K562 (cell line): ENCODE data around the gene ZNF74. TPM values are rescaled to one million over a fixed set of nuclear protein-coding genes. Genes with fewer than 3 reads are reported as not detected.

ENCODE experiments used
- ATAC-seq: fragments of 200-7000 bp; cut with Tn5 transposase; 3 replicates; pipeline ENCODE4 v1.9.1; 2020; ENCODE audit warnings: moderate library complexity
- BruUV-seq: library from RNA; stranded (reverse); fragments of 400-500 nt; replicated peaks from 2 replicates; lab custom pipeline; 2021; lab: Mats Ljungman, UMichigan
- CTCF ChIA-PET: fragments of 300-600 bp; formaldehyde crosslinking; extraction: SDS; loops from one replicate; lab custom pipeline; 2021; ENCODE audit warnings: low intra/inter-chr PET ratio; lab: Yijun Ruan, JAX
- POLR2A ChIA-PET: fragments of 300-600, 350-650 bp; sonication (Branson Sonifier 250); formaldehyde crosslinking; extraction: SDS; loops from one replicate; lab custom pipeline; 2021; ENCODE audit warnings: antibody characterized with exemption, inconsistent platforms; lab: Yijun Ruan, JAX
- DNase-seq, 4 experiments: peaks; one replicate each; pipeline versions ENCODE4 v3.0.0 to v3.0.0-alpha.2; 2011 to 2018; ENCODE audit warnings: low spot score in 3 of 4, mixed read lengths in 3 of 4; ENCODE audit errors: extremely low read depth in 1 of 4
- FAIRE-seq: peaks from 2 replicates; lab custom pipeline; 2011; peaks lifted over from hg19 to GRCh38; lab: Jason Lieb, UNC
- H2AFZ ChIP-seq: 2 replicates; pipeline ENCODE4 v1.6.0; 2011; ENCODE audit warnings: low read depth, low read length, control low read depth, inconsistent platforms
- H3K27ac ChIP-seq: fragments of 200-600 bp; 3 replicates; pipeline ENCODE4 v1.8.0; 2011; ENCODE audit warnings: low read depth, mild to moderate bottlenecking, control low read depth, inconsistent platforms, low read length, moderate library complexity, mixed read lengths; ENCODE audit errors: extremely low read depth
- H3K27me3 ChIP-seq, 2 experiments: fragments of 300-600 bp in 1 of 2; 2 replicates in 1 of 2; 3 replicates in 1 of 2; pipeline versions ENCODE4 v1.6.0 to v1.8.0; 2011; ENCODE audit warnings: inconsistent platforms in 2 of 2, low read length in 2 of 2, mild to moderate bottlenecking in 1 of 2, mixed read lengths in 1 of 2, moderate library complexity in 1 of 2; ENCODE audit not compliant: control insufficient read depth in 2 of 2, insufficient read depth in 2 of 2
- H3K36me3 ChIP-seq: fragments of 300-600 bp; 3 replicates; pipeline ENCODE4 v1.8.0; 2011; ENCODE audit warnings: mild to moderate bottlenecking, low read length, inconsistent platforms; ENCODE audit not compliant: control insufficient read depth, insufficient read depth
- H3K4me1 ChIP-seq, 2 experiments: fragments of 200-600 bp in 1 of 2; replicated peaks in 1 of 2; 2 replicates in 1 of 2; 3 replicates in 1 of 2; pipeline versions ENCODE4 v1.5.1 to v1.8.0; 2011; ENCODE audit warnings: inconsistent platforms in 2 of 2, low read length in 2 of 2, mild to moderate bottlenecking in 1 of 2, mixed read lengths in 1 of 2, moderate library complexity in 1 of 2; ENCODE audit not compliant: control insufficient read depth in 2 of 2, insufficient read depth in 2 of 2
- H3K4me2 ChIP-seq: 2 replicates; pipeline ENCODE4 v1.6.1; 2011; ENCODE audit warnings: low read length, control low read depth, inconsistent platforms, mixed read lengths; ENCODE audit not compliant: insufficient read depth
- H3K4me3 ChIP-seq: fragments of 200-600 bp; sonication (generic), shearing (Covaris generic); 2 replicates; pipeline ENCODE4 v1.5.1; 2016; ENCODE audit warnings: control low read depth, inconsistent platforms
- H3K79me2 ChIP-seq: fragments of 200-600 bp; 3 replicates; pipeline ENCODE4 v1.8.0; 2011; ENCODE audit warnings: low read length, inconsistent platforms; ENCODE audit not compliant: control insufficient read depth, insufficient read depth
- H3K9ac ChIP-seq, 2 experiments: 2 replicates each; pipeline versions ENCODE4 v1.6.0 to v1.6.1; 2011; ENCODE audit warnings: low read depth in 2 of 2, low read length in 2 of 2, control low read depth in 1 of 2, inconsistent platforms in 1 of 2, mild to moderate bottlenecking in 1 of 2, mixed read lengths in 1 of 2; ENCODE audit not compliant: insufficient read depth in 1 of 2
- H3K9me1 ChIP-seq: one replicate; pipeline ENCODE4 v1.6.0; 2011; ENCODE audit warnings: inconsistent platforms, mild to moderate bottlenecking, low read length, moderate library complexity; ENCODE audit not compliant: control insufficient read depth, insufficient read depth
- H3K9me3 ChIP-seq: replicated peaks from 2 replicates; pipeline ENCODE4 v1.5.1; 2011; ENCODE audit warnings: low read depth, low read length, inconsistent platforms; ENCODE audit not compliant: control insufficient read depth, insufficient read depth
- H4K20me1 ChIP-seq: replicated peaks from 2 replicates; pipeline ENCODE4 v1.6.1; 2011; ENCODE audit warnings: low read length, inconsistent platforms, mixed read lengths; ENCODE audit not compliant: control insufficient read depth, insufficient read depth
- CTCFL ChIP-seq: IDR thresholded peaks from 2 replicates; pipeline ENCODE4 v1.6.1; 2011; ENCODE audit warnings: borderline replicate concordance, low read depth, mild to moderate bottlenecking, moderate library complexity, low read length; ENCODE audit not compliant: insufficient read depth, poor library complexity, severe bottlenecking
- ETS1 ChIP-seq: conservative IDR thresholded peaks from 2 replicates; pipeline ENCODE4 v1.6.1; 2011; ENCODE audit warnings: low read depth, mild to moderate bottlenecking, low read length; ENCODE audit not compliant: control insufficient read depth
- HNRNPL ChIP-seq: fragments of 200-400 bp; formaldehyde crosslinking; IDR thresholded peaks from 2 replicates; pipeline ENCODE4 v1.6.1; 2017; ENCODE audit warnings: low read depth, mild to moderate bottlenecking, low read length
- ZNF561 ChIP-seq: fragments of 450-650 bp; formaldehyde crosslinking; conservative IDR thresholded peaks from 2 replicates; pipeline ENCODE4 v1.4.0; 2020; ENCODE audit warnings: mild to moderate bottlenecking, moderate library complexity
- WGBS: fragments of 100-300 bp; shearing (Covaris generic); methylation state at CpG from one replicate; pipeline ENCODE4 v1.1.6; 2016; ENCODE audit warnings: low coverage, mixed read lengths; ENCODE audit not compliant: insufficient coverage; ENCODE audit errors: missing lambda C conversion rate; 5-methylcytosine and 5-hydroxymethylcytosine counted together
- in situ Hi-C: fragments of 300-500 bp; cut with MboI; formaldehyde crosslinking; loops from 4 replicates; pipeline ENCODE4 v1.15.0; 2018; ENCODE audit warnings: inconsistent platforms, mixed read lengths
- intact Hi-C: fragments of 100-400 bp; cut with micrococcal nuclease; formaldehyde crosslinking; loops from 2 replicates; pipeline ENCODE4 v1.14.2; 2022
- polyA plus RNA-seq, 8 experiments: library from polyadenylated mRNA; depleted of rRNA in 4 of 8; stranded (reverse) in 5 of 8; unstranded in 3 of 8; fragments of >200 nt; fragmentation: Nextera tagmentation in 2 of 8; fragmentation: Illumina TruSeq in 1 of 8; extraction: Ambion mirVana in 2 of 8; extraction: Trizol in 1 of 8; gene quantifications; 2 replicates each; pipeline versions ENCODE4 v1.2.1 to v1.2.3, GENCODE V29; 2011 to 2014; ENCODE audit warnings: inconsistent platforms in 1 of 8, missing spikeins in 1 of 8
- total RNA-seq, 7 experiments: library from RNA; depleted of rRNA in 6 of 7; stranded (reverse); fragments of >200 nt in 6 of 7; fragmentation: Illumina TruSeq in 2 of 7; extraction: Trizol in 2 of 7; gene quantifications; 2 replicates each; pipeline versions ENCODE4 v1.2.1 to v1.2.3, GENCODE V29; 2011 to 2021; ENCODE audit warnings: low replicate concordance in 1 of 7
- TF ChIP-seq, protein P1 (sequence below): fragments of 250-450 bp; sonication (Bioruptor Pico); IDR thresholded peaks from 2 replicates; pipeline ENCODE4 v1.5.1; 2021; ENCODE audit warnings: mild to moderate bottlenecking
- TF ChIP-seq, protein P2 (sequence below), 2 experiments: fragments of 250-450 bp in 1 of 2; fragments of 450-650 bp in 1 of 2; sonication (Bioruptor Pico) in 1 of 2; IDR thresholded peaks; 2 replicates each; pipeline versions ENCODE4 v1.6.1 to v1.8.0; 2016 to 2021; ENCODE audit warnings: mild to moderate bottlenecking in 2 of 2, moderate library complexity in 2 of 2, missing compliant biosample characterization in 1 of 2, missing genetic modification characterization in 1 of 2

Gene ZNF74
- total and polyA plus RNA-seq, 9 of the 15 experiments (the other 6 are each of a cell fraction or from before 2014, with no cell fraction given): 2.4 to 53.5 (median 31.5) TPM

- Histone ChIP-seq H3K4me3 (no peak overlapping the region), H3K9me1 (peaks cover 8% of the 10 kb centered on the region), H3K27ac (no peak overlapping the region), H3K79me2 (no peaks in the 10 kb centered on the region), H3K27me3 (peaks cover 52 to 77% of the 10 kb centered on the region in 2 experiments; a peak in 4 of 5 replicates), H3K9ac (no peak overlapping the region), H4K20me1 (peaks cover 39% of the 10 kb centered on the region; the same call in 1 of the 2 replicates), H3K36me3 (no peaks in the 10 kb centered on the region), H3K4me1 (peaks cover 12 to 56% of the 10 kb centered on the region in 2 experiments), H3K9me3 (no peaks in the 10 kb centered on the region), H3K4me2 (no peak overlapping the region), H2AFZ (no peak overlapping the region)
- BruUV-seq: no TSS peak
- CTCF ChIA-PET: no interaction called here
- WGBS: 76% methylated on average over 96 of the region's 96 CpGs
- ATAC-seq: no peak
- DNase-seq: no peak
- TF ChIP-seq, protein P1, sequence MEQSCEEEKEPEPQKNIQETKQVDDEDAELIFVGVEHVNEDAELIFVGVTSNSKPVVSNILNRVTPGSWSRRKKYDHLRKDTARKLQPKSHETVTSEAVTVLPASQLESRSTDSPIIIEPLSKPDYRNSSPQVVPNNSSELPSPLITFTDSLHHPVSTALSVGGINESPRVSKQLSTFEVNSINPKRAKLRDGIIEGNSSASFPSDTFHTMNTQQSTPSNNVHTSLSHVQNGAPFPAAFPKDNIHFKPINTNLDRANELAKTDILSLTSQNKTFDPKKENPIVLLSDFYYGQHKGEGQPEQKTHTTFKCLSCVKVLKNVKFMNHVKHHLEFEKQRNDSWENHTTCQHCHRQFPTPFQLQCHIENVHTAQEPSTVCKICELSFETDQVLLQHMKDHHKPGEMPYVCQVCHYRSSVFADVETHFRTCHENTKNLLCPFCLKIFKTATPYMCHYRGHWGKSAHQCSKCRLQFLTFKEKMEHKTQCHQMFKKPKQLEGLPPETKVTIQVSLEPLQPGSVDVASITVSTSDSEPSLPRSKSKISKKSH (CRISPR knock-in tag): 0 out of 2 replicates have a peak, but pooled peaks have one; percentile 15
- TF ChIP-seq, protein P2, sequence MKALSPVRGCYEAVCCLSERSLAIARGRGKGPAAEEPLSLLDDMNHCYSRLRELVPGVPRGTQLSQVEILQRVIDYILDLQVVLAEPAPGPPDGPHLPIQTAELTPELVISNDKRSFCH (CRISPR knock-in tag; IDR thresholded peaks at IDR 0.05): no peak
- TF ChIP-seq, protein P2 (tag; IDR thresholded peaks at IDR 0.05): peak; percentile 14; the same call in 1 of the 2 replicates
- TF ChIP-seq HNRNPL (peak; percentile 41; the same call in 1 of the 2 replicates), ZNF561 (no peak), ETS1 (0 out of 2 replicates have a peak, but pooled peaks have one; percentile 21), CTCFL (no peak)
- intact Hi-C loops: no loop called here
- FAIRE-seq: no peak
- POLR2A ChIA-PET: no interaction called here
- in situ Hi-C loops: no loop called here
These were observed 31.8 kb downstream of the ZNF74 start for GRCh38 chr22:20425566-20426258.
